22Rv1 (cell line): ENCODE results near the gene PHTF2.

ENCODE experiments used
- ZFX ChIP-seq: fragments of 450-650 bp; IDR thresholded peaks from 2 replicates; pipeline ENCODE4 v1.6.1; 2017; ENCODE audit warnings: antibody characterized with exemption, borderline replicate concordance
- TF ChIP-seq, protein P1 (sequence below): fragments of 450-650 bp; IDR thresholded peaks from 2 replicates; pipeline ENCODE4 v1.5.1; 2017; ENCODE audit warnings: mild to moderate bottlenecking

DNA sequence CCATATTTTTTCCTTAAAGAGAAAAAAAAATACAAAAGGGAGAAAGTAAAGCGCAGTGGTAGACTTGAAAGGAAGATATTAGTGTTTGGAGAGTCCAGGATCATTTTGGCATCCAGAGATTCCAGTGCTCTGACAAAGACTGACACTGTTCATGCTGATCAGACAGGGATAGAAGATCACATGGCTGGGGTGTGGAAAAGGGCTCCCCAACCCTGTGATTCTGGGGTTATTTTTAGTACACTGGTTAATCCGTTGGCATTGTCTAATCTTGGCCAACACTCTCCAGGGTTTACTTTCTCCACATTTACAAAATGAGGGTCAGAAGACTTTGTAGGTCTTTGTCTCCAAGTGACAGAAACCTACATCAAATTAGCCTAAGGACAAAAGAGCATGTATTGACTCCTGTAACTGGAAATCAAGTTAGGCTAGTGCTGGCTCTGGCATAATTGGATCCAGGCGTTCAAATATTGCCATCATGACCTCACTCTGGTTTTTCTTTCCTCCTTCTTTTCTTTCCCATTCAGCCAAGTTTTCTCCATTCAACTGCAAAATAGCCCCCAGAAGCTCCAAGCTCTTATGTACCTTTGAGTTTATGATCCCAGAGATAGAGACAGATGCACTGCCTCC is 181.6 kb downstream of the PHTF2 start:
- TF ChIP-seq, protein P1, sequence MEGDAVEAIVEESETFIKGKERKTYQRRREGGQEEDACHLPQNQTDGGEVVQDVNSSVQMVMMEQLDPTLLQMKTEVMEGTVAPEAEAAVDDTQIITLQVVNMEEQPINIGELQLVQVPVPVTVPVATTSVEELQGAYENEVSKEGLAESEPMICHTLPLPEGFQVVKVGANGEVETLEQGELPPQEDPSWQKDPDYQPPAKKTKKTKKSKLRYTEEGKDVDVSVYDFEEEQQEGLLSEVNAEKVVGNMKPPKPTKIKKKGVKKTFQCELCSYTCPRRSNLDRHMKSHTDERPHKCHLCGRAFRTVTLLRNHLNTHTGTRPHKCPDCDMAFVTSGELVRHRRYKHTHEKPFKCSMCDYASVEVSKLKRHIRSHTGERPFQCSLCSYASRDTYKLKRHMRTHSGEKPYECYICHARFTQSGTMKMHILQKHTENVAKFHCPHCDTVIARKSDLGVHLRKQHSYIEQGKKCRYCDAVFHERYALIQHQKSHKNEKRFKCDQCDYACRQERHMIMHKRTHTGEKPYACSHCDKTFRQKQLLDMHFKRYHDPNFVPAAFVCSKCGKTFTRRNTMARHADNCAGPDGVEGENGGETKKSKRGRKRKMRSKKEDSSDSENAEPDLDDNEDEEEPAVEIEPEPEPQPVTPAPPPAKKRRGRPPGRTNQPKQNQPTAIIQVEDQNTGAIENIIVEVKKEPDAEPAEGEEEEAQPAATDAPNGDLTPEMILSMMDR, result no peak
- TF ChIP-seq ZFX, result no peak
